Neural cell (in vitro differentiated cells): ENCODE results near the gene ACTR1B. TPM values are rescaled to one million over a fixed set of nuclear protein-coding genes. Genes with fewer than 3 reads are reported as not detected.
"Not testable (repeated sequence)": the region's sequence is repeated elsewhere in the genome, so short reads cannot be mapped to it uniquely, and the experiment has no call there.

Source experiments
- H2AFZ ChIP-seq: fragments of 200-600, 300-800 bp; sonication (generic), shearing (Covaris generic); 2 replicates; pipeline ENCODE4 v1.6.0; 2014; ENCODE audit warnings: low read depth, mild to moderate bottlenecking, antibody characterized with exemption, low read length, moderate library complexity
- H3F3A ChIP-seq: fragments of 200-600 bp; shearing (Covaris generic); 2 replicates; pipeline ENCODE4 v1.6.1; 2016; ENCODE audit warnings: mild to moderate bottlenecking, moderate library complexity, mixed read lengths, antibody characterized with exemption, low read length; ENCODE audit not compliant: insufficient read depth, poor library complexity, severe bottlenecking
- H3K27ac ChIP-seq: fragments of 200-600, 300-800 bp; sonication (generic), shearing (Covaris generic); 2 replicates; pipeline ENCODE4 v1.5.1; 2014; ENCODE audit warnings: mild to moderate bottlenecking, low read length, moderate library complexity
- H3K27me3 ChIP-seq: fragments of 300-800, 200-600 bp; sonication (generic), shearing (Covaris generic); 2 replicates; pipeline ENCODE4 v1.6.0; 2014; ENCODE audit warnings: mild to moderate bottlenecking, low read depth, low read length, moderate library complexity; ENCODE audit not compliant: insufficient read depth
- H3K36me3 ChIP-seq: fragments of 300-800, 200-600 bp; sonication (generic), shearing (Covaris generic); 2 replicates; pipeline ENCODE4 v1.5.1; 2014; ENCODE audit warnings: mild to moderate bottlenecking, antibody characterized with exemption, low read length, moderate library complexity; ENCODE audit not compliant: insufficient read depth
- H3K4me2 ChIP-seq: fragments of 300-800, 200-600 bp; sonication (generic), shearing (Covaris generic); 2 replicates; pipeline ENCODE4 v1.6.0; 2014; ENCODE audit warnings: mild to moderate bottlenecking, low read length
- H3K4me3 ChIP-seq: fragments of 300-800, 200-600 bp; sonication (generic), shearing (Covaris generic); 2 replicates; pipeline ENCODE4 v1.5.1; 2014; ENCODE audit warnings: mild to moderate bottlenecking, low read length, moderate library complexity
- H3K79me2 ChIP-seq: fragments of 200-600 bp; shearing (Covaris generic); replicated peaks from 2 replicates; pipeline ENCODE4 v1.6.0; 2014; ENCODE audit warnings: mild to moderate bottlenecking, low read length, moderate library complexity; ENCODE audit not compliant: insufficient read depth
- H3K9ac ChIP-seq: fragments of 300-800, 200-600 bp; sonication (generic), shearing (Covaris generic); 2 replicates; pipeline ENCODE4 v1.6.1; 2016; ENCODE audit warnings: mild to moderate bottlenecking, low read length, mixed read lengths
- H3K9me2 ChIP-seq: fragments of 200-600 bp; shearing (Covaris generic); 2 replicates; pipeline ENCODE4 v1.6.1; 2016; ENCODE audit warnings: mild to moderate bottlenecking, low read length, mixed read lengths; ENCODE audit not compliant: insufficient read depth
- H3K9me3 ChIP-seq: fragments of 200-600, 300-800 bp; sonication (generic), shearing (Covaris generic); 2 replicates; pipeline ENCODE4 v1.6.1; 2016; ENCODE audit warnings: mild to moderate bottlenecking, mixed run types, low read length, moderate library complexity, mixed read lengths
- H4K20me1 ChIP-seq: fragments of 200-600 bp; shearing (Covaris generic); 2 replicates; pipeline ENCODE4 v1.6.1; 2016; ENCODE audit warnings: mild to moderate bottlenecking, mixed run types; ENCODE audit not compliant: insufficient read depth
- CTCF ChIP-seq: fragments of 450-650 bp; IDR thresholded peaks from 2 replicates; pipeline ENCODE4 v1.5.1; 2014; ENCODE audit warnings: antibody characterized with exemption, mild to moderate bottlenecking, moderate library complexity; ENCODE audit not compliant: poor library complexity, severe bottlenecking
- EP300 ChIP-seq: fragments of 450-650 bp; conservative IDR thresholded peaks from 2 replicates; pipeline ENCODE4 v1.6.1; 2014; ENCODE audit warnings: antibody characterized with exemption, mild to moderate bottlenecking, moderate library complexity; ENCODE audit not compliant: poor library complexity, severe bottlenecking
- EZH2 ChIP-seq: fragments of 200-600, 300-800 bp; shearing (Covaris generic), sonication (generic); IDR thresholded peaks from 2 replicates; pipeline ENCODE4 v1.6.1; 2014; ENCODE audit warnings: antibody characterized with exemption, low read length, borderline replicate concordance, mild to moderate bottlenecking; ENCODE audit not compliant: insufficient read depth, poor library complexity, severe bottlenecking
- MXI1 ChIP-seq: fragments of 450-650 bp; conservative IDR thresholded peaks from 2 replicates; pipeline ENCODE4 v1.6.1; 2014; ENCODE audit warnings: antibody characterized with exemption, mild to moderate bottlenecking; ENCODE audit not compliant: poor library complexity, severe bottlenecking
- POLR2AphosphoS5 ChIP-seq: IDR thresholded peaks from 2 replicates; pipeline ENCODE4 v1.6.1; 2012
- RAD21 ChIP-seq: fragments of 450-650 bp; conservative IDR thresholded peaks from 2 replicates; pipeline ENCODE4 v1.6.1; 2014; ENCODE audit warnings: antibody characterized with exemption, mild to moderate bottlenecking, moderate library complexity
- SMC3 ChIP-seq: fragments of 450-650 bp; conservative IDR thresholded peaks from 2 replicates; pipeline ENCODE4 v1.6.1; 2014; ENCODE audit warnings: antibody characterized with exemption, mild to moderate bottlenecking, moderate library complexity; ENCODE audit not compliant: poor library complexity
- TAF1 ChIP-seq: IDR thresholded peaks from 2 replicates; pipeline ENCODE4 v1.6.1; 2012; ENCODE audit warnings: low read depth
- polyA plus RNA-seq: library from polyadenylated mRNA; depleted of rRNA; stranded (reverse); fragments of >200 nt; gene quantifications from 2 replicates; pipeline ENCODE4 v1.2.3, GENCODE V29; 2014
- TF ChIP-seq, protein P1 (sequence below): IDR thresholded peaks from 2 replicates; pipeline ENCODE4 v1.6.1; 2012; ENCODE audit warnings: borderline replicate concordance

Gene ACTR1B
- polyA plus RNA-seq, 1 donor from 2014 or later, result 138 TPM

DNA sequence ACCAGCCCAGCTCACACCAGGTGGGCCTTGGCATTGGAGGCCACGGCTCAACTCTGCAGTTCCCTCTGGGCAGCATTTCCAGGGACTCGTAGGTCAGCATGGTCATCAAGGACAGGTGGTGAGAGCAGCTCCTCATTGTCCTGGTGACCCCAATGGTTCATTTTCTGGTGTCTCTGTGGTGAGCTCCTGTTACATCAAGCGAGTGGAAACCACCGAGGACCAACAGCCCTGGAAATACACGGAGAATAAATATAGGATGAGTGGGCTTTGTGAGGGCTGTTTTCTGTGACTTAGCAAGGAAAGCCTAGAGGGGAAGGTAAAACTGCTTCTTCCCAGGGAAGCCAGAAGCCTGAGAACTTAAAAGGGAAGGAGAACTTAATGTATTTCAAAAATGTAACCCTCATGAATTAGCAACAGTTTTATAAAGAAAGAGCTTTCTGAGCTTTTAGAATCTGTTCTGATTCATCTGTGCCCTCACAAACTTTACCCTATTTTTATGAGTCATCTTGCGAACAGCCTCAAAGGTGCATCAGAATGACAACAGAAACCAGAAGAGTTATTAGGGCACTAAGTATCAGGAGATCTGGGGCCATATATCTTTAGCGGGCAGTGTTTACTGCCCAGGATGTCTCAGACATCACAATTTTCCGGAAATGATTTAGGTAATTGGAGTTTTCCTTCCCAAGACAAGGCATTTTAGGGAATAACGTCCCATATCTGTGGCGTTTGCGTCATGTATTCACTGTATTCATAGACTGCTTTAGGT is 24.4 kb upstream of the ACTR1B start:
- H3K9me3 ChIP-seq, result no peaks in the 10 kb centered on the region
- no peaks in the 10 kb centered on the region for H4K20me1 ChIP-seq
- H3K4me3 ChIP-seq, result no peak overlapping the region
- H3F3A ChIP-seq, result no peaks in the 10 kb centered on the region
- H3K9me2 ChIP-seq, result no peaks in the 10 kb centered on the region
- H3K27ac ChIP-seq, result no peak overlapping the region
- TF ChIP-seq EP300 (no peak), TAF1 (no peak), POLR2AphosphoS5 (no peak), SMC3 (no peak), EZH2 (no peak), RAD21 (no peak), CTCF (no peak), MXI1 (no peak)
- TF ChIP-seq, protein P1, sequence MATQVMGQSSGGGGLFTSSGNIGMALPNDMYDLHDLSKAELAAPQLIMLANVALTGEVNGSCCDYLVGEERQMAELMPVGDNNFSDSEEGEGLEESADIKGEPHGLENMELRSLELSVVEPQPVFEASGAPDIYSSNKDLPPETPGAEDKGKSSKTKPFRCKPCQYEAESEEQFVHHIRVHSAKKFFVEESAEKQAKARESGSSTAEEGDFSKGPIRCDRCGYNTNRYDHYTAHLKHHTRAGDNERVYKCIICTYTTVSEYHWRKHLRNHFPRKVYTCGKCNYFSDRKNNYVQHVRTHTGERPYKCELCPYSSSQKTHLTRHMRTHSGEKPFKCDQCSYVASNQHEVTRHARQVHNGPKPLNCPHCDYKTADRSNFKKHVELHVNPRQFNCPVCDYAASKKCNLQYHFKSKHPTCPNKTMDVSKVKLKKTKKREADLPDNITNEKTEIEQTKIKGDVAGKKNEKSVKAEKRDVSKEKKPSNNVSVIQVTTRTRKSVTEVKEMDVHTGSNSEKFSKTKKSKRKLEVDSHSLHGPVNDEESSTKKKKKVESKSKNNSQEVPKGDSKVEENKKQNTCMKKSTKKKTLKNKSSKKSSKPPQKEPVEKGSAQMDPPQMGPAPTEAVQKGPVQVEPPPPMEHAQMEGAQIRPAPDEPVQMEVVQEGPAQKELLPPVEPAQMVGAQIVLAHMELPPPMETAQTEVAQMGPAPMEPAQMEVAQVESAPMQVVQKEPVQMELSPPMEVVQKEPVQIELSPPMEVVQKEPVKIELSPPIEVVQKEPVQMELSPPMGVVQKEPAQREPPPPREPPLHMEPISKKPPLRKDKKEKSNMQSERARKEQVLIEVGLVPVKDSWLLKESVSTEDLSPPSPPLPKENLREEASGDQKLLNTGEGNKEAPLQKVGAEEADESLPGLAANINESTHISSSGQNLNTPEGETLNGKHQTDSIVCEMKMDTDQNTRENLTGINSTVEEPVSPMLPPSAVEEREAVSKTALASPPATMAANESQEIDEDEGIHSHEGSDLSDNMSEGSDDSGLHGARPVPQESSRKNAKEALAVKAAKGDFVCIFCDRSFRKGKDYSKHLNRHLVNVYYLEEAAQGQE, result no peak
- no peaks in the 10 kb centered on the region for H3K27me3 ChIP-seq
- H3K4me2 ChIP-seq, result no peak overlapping the region
- no peak overlapping the region for H3K9ac ChIP-seq
- no peaks in the 10 kb centered on the region for H3K79me2 ChIP-seq
- no peaks in the 10 kb centered on the region for H3K36me3 ChIP-seq
- H2AFZ ChIP-seq, result no peak overlapping the region

GRCh38 chr2:97687235-97687634 is 23.4 kb upstream of the ACTR1B start:
- H3K27ac ChIP-seq, H3K36me3 ChIP-seq, H4K20me1 ChIP-seq, H3K4me3 ChIP-seq, H3K27me3 ChIP-seq, H3K9me3 ChIP-seq, H3K79me2 ChIP-seq, H3K4me2 ChIP-seq, H2AFZ ChIP-seq, H3F3A ChIP-seq, H3K9ac ChIP-seq, H3K9me2 ChIP-seq: not testable (repeated sequence)
